ENCODE measurements around the gene FCHO1.

Gene FCHO1

DNA sequence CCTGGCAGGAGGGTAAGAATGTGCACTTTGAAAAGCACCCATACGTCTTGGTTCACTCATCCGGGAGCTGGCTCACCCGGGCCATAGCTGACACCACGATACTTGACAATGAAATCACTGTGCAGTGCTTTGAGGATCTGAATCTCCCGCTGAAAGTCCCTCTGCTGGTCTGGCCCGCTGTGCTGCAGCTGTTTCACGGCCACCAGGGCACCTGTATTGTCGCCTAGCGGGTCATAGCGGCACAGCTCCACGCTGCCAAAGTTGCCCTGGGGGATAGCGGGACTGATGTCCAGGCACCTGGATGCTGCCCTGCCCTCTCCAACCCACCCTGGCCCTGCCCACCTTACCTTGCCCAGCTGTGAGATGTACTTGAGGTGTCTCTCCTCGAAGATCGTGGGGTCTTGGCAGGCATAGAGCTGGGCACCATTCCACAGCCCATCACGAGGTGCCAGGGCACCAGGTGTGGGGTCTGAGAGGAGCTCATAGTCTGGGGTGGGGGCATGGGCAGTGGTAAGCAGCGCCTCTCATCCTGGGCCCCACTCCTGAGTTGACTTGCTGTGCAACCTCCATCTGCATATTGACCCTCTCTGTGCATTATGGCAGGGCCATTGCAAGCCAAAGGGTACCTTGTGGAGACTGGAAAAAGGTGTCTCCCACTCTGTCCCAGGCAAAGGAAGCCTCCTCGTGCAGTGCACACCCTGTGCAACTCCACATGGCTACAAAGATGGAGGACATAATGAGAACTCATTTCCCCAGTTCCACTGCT is 81.3 kb downstream of the FCHO1 start:
- DNase-seq: no peak

DNA sequence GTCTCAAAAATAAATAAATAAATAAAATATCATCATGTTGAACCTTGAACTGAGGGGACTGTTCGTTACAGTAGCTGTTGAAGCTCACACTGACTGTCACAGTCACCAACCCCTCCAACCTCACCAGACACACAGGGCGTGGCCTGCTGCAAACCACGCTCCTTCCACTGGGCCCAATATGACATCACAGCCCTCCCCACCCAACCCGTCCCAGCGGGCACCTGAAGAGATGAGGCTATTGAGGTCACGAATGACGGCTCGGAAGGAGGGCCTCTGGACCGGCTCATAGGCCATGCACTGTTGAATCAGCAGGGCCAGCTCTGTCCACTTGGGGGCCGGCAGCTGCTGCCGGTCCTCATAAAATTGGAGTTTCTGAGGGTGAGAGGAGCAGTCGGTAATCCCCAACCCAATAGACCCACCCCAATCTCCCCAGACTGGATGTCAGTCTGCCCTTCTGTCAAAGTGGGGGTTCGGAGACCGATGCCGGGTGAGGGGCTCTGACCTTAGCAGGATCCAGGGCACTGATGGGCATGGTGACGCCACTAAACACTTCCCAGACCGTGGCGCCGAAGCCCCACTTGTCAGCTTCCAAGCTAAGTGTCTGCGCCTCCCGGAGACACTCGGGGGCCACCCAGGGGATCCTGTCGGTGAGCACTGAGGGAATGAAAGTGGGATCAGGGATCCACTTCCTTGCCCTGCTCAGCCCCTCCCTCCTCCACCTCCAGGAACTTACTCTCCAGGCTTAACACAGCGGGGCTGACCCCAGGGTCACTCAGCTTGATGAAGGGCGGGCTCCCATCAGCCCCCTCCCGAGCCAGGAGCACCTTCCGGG is 83.3 kb downstream of the FCHO1 start:
- DNase-seq: peak in 1 of 2 donors; percentile 25

DNA sequence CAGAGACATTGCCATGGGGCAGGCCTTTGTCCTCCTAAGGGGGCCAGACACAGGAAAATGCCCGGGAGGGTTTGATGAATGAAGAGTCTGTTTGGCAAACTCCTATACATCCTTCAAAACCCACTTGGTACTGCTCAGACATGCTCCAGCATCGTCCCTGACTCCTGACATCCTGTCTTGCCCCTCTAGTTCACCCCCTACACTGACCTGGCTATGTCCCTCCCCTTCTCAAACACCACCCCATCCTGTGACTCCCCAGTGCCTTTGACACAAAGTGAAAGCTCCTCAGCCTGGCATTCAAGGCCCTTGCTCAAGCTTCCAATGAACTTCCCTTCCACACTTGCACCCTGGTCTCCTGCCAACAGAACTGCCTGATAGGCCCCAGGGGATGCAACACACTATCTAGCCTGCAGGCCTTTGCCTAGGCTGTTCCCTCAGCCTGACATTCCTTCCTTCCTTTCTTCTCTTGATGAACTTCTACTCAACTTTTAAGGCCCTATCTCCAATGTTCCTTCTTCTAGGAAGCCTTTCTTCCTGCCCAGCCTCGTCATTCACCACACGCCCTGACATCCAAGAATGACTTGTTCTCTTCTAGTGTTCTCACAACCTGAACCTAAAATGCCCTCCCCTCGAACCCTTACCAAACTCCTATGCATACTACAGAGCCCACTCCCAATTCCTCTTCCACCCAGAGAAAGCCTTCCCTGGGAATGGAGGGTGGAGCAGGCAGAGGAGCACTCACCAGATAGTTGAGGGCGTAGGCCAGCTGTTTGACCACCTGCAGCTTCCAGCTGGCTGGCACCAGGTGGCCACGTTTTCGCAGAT is 84.1 kb downstream of the FCHO1 start:
- DNase-seq: no peak

DNA sequence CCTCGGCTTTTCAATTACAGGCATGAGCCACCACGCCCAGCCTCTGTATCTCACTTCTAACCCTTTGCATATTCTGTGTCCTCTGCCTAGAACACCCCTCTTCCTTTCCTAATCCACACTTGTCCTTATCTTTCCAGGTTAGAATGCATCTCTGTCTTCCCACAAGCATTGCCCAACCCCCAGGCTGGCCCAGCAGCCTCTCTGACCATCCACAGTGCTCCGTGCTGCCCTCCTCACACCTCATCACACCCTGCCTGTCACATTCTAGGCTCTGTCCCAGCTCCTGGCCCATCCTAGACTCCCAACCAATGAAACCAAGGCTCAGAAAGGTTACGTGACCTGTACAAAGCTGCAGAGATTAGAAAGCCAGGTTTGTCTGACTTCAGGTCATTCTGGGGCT is 85.3 kb downstream of the FCHO1 start:
- DNase-seq: no peak

DNA sequence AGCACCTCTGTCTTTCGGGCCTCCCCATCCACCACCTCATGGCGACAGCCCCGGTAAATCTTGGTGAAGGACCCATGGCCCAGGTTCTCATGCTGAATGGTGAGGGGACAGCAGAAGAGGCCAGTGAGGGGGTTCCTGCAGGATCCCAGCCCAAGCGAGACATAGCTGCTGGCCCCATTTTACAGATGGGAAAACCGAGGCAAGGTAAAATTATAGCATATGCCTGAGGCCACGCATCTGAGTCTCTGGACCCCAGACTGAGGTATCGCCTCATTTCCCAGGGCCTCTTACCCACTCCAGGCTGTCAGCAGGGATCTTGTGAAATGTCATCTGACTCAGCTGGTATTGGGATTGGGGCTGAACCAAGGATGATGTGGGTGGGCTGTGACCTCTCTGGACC is 86.7 kb downstream of the FCHO1 start:
- DNase-seq: no peak

Measured in CD4-positive, alpha-beta T cell treated with Interferon alpha-2 for 1 hour (primary cell).